Upper lobe of left lung (tissue), 4 donors: Measurements from ENCODE around the gene MEGF6.

ENCODE experiments used
- POLR2A ChIP-seq, 4 donors: fragments of 450-650 bp; IDR thresholded peaks; one replicate each; pipeline ENCODE4 v1.5.1; 2016 to 2017; ENCODE audit warnings: antibody characterized with exemption in 4 of 4, mild to moderate bottlenecking in 2 of 4
- POLR2AphosphoS5 ChIP-seq, 2 donors: sonication (generic); formaldehyde crosslinking; IDR thresholded peaks; one replicate each; pipeline ENCODE4 v1.5.1; 2017; ENCODE audit warnings: antibody characterized with exemption in 2 of 2
- TF ChIP-seq, protein P1 (sequence below), 6 experiments: fragments of 450-650 bp in 4 of 6; fragments of 200-600 bp in 2 of 6; sonication (generic) in 2 of 6; IDR thresholded peaks; one replicate each; pipeline ENCODE4 v1.5.1; 2016 to 2019; ENCODE audit warnings: antibody characterized with exemption in 6 of 6

DNA sequence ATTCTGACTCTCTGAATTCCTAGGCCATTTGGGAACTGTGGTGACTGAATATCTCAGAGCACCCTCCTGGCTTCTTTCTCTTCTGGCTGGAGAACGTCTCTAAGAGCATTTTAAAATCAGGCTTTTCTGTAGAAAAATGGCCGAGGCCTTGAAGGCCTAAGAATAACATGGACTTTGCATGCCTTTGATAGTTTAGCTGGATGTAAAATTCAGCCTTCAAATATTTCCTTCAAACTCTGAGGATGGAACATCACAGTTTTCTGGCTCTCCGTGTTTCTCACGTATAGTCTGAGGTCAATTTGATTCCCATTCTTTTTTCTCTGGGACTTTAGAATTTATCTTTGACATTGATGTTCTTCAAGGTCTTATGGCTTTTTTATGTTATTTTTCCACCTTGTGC lies 122.9 kb downstream of the MEGF6 start:
- no peak for TF ChIP-seq POLR2AphosphoS5 (IDR thresholded peaks at IDR 0.05)
- TF ChIP-seq, protein P1, sequence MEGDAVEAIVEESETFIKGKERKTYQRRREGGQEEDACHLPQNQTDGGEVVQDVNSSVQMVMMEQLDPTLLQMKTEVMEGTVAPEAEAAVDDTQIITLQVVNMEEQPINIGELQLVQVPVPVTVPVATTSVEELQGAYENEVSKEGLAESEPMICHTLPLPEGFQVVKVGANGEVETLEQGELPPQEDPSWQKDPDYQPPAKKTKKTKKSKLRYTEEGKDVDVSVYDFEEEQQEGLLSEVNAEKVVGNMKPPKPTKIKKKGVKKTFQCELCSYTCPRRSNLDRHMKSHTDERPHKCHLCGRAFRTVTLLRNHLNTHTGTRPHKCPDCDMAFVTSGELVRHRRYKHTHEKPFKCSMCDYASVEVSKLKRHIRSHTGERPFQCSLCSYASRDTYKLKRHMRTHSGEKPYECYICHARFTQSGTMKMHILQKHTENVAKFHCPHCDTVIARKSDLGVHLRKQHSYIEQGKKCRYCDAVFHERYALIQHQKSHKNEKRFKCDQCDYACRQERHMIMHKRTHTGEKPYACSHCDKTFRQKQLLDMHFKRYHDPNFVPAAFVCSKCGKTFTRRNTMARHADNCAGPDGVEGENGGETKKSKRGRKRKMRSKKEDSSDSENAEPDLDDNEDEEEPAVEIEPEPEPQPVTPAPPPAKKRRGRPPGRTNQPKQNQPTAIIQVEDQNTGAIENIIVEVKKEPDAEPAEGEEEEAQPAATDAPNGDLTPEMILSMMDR (IDR thresholded peaks at IDR 0.05) = no peak
- no peak for TF ChIP-seq POLR2A (IDR thresholded peaks at IDR 0.05)
